Mucosa of descending colon (tissue), 3 donors: ENCODE measurements around the gene OPN1MW2. TPM values are rescaled to one million over a fixed set of nuclear protein-coding genes. Genes with fewer than 3 reads are reported as not detected.
"Not testable (repeated sequence)": the region's sequence is repeated elsewhere in the genome, so short reads cannot be mapped to it uniquely, and the experiment has no call there.

ENCODE experiments used
- ATAC-seq: fragments of 200-7000 bp; cut with Tn5 transposase; one replicate; pipeline ENCODE4 v1.9.1; 2020; ENCODE audit warnings: mild to moderate bottlenecking, moderate library complexity
- DNase-seq, 3 donors: peaks; one replicate each; pipeline ENCODE4 v3.0.0-alpha.2; 2020
- H3K36me3 ChIP-seq: fragments of 200-600 bp; one replicate; pipeline ENCODE4 v1.8.0; 2021; ENCODE audit warnings: low read depth, mild to moderate bottlenecking
- H3K4me1 ChIP-seq: fragments of 200-600 bp; one replicate; pipeline ENCODE4 v1.8.0; 2021; ENCODE audit warnings: low read depth, mild to moderate bottlenecking
- H3K4me3 ChIP-seq: fragments of 200-600 bp; one replicate; pipeline ENCODE4 v1.8.0; 2021; ENCODE audit warnings: mild to moderate bottlenecking
- H3K9me3 ChIP-seq: fragments of 200-600 bp; one replicate; pipeline ENCODE4 v1.8.0; 2021; ENCODE audit warnings: mild to moderate bottlenecking
- intact Hi-C, 2 donors: fragments of 100-400 bp; cut with DNase I in 1 of 2; cut with micrococcal nuclease in 1 of 2; formaldehyde crosslinking; loops; one replicate each; pipeline versions ENCODE4 v1.11.0 to v1.11.1; 2022; cut with DNase I, micrococcal nuclease
- long read RNA-seq, 2 donors: library from polyadenylated mRNA; unstranded; transcript quantifications; one replicate each; pipeline ENCODE4 v2.0.0, GENCODE V29; 2019 to 2021
- total RNA-seq, 3 donors: library from RNA; stranded (reverse); fragmentation: NEBNext Ultra II Directional in 2 of 3; extraction: Animal tissue kit (Norgen Biotek cat#: 25700) in 2 of 3; gene quantifications; one replicate each; pipeline versions ENCODE4 v1.2.1 to v1.2.4, GENCODE V29; 2021 to 2023
- donor health status: DM: no; HTN: no; CAD: no; lungs with moderate emphysema.
- donor health status: DM: no; HTN: no; CAD: no.
- donor health status: DM: no; HTN: yes; CAD: no.

The OPN1MW2 gene
- not detected for total RNA-seq
- long read RNA-seq, donor 1, result 0 reads
- long read RNA-seq, donor 2, result 0 reads

DNA sequence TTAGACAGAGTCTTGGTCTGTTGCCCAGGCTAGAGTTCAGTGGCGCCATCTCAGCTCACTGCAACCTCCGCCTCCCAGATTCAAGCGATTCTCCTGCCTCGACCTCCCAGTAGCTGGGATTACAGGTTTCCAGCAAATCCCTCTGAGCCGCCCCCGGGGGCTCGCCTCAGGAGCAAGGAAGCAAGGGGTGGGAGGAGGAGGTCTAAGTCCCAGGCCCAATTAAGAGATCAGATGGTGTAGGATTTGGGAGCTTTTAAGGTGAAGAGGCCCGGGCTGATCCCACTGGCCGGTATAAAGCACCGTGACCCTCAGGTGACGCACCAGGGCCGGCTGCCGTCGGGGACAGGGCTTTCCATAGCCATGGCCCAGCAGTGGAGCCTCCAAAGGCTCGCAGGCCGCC lies at the start of gene OPN1MW2:
OPN1MW2 (plus strand) TSS at position 301 of the 400 bp plus-strand sequence; CDS start at position 361, 60 bp downstream.
- H3K9me3 ChIP-seq, H3K4me1 ChIP-seq, H3K4me3 ChIP-seq, H3K36me3 ChIP-seq, DNase-seq, ATAC-seq, intact Hi-C loops: not testable (repeated sequence)

DNA sequence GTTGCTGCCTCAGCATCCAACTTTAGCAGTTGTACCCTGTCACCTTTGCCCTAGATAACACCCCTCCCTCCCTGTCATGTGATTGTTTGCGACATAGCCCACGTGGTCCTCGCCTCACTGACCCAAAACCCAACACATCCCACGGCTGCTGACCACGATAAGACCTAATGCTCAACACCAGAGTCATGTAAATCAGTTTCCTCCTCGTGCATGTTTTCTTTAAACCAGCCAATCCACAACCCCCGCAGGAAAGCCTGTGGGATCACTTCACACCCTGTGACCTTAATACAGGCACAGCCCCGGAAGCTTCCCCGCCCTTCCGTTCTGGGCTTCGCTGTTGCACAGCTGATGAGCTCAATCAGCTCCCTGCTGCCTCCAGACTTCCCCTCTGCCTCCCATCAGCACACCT lies 47.0 kb upstream of the OPN1MW2 start:
- H3K4me3 ChIP-seq, intact Hi-C loops, DNase-seq, H3K4me1 ChIP-seq, H3K36me3 ChIP-seq, H3K9me3 ChIP-seq: not testable (repeated sequence)
- peak; percentile 89 for ATAC-seq

DNA sequence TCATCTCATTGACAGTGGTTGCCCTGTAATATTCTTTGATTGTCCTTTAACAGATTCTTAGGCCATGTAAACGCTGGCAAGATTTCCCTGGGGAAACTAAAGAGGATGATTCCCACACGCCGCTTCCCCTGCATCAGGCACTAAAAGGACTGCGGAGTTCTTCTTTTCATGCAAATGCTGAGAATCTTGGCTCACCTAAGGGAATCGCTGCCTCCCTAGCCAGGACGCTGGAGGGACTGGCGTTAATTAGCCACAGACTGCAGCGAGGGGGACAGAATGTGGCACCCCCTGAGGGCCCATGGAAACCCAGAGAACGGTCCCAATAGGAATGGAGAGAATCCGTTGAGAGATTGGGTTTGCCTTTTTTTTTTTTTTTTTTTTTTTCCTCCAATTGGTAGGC lies 45.2 kb upstream of the OPN1MW2 start:
- DNase-seq, H3K9me3 ChIP-seq, H3K36me3 ChIP-seq, H3K4me3 ChIP-seq, intact Hi-C loops, H3K4me1 ChIP-seq, ATAC-seq: not testable (repeated sequence)

DNA sequence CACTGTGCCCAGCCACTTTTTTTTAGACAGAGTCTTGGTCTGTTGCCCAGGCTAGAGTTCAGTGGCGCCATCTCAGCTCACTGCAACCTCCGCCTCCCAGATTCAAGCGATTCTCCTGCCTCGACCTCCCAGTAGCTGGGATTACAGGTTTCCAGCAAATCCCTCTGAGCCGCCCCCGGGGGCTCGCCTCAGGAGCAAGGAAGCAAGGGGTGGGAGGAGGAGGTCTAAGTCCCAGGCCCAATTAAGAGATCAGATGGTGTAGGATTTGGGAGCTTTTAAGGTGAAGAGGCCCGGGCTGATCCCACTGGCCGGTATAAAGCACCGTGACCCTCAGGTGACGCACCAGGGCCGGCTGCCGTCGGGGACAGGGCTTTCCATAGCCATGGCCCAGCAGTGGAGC lies 37.3 kb upstream of the OPN1MW2 start, which contains the start of gene OPN1MW:
OPN1MW (plus strand) TSS at position 301 of the 400 bp plus-strand sequence; CDS start at position 383, 82 bp downstream.
- ATAC-seq, H3K36me3 ChIP-seq: not testable (repeated sequence)

GRCh38 chrX:154183794-154184193 lies 35.8 kb upstream of the OPN1MW2 start:
- H3K36me3 ChIP-seq, ATAC-seq, H3K4me3 ChIP-seq, intact Hi-C loops, H3K9me3 ChIP-seq, H3K4me1 ChIP-seq, DNase-seq: not testable (repeated sequence)

More for the DNA sequence above, 37.3 kb upstream of the OPN1MW2 start, which contains the start of gene OPN1MW:
- H3K4me3 ChIP-seq, H3K4me1 ChIP-seq, DNase-seq, intact Hi-C loops, H3K9me3 ChIP-seq: not testable (repeated sequence)

- DNase-seq, H3K4me1 ChIP-seq, intact Hi-C loops, H3K4me3 ChIP-seq, H3K36me3 ChIP-seq, H3K9me3 ChIP-seq, ATAC-seq: not testable (repeated sequence)
Observed at GRCh38 chrX:154192846-154193245, 26.7 kb upstream of the OPN1MW2 start.

DNA sequence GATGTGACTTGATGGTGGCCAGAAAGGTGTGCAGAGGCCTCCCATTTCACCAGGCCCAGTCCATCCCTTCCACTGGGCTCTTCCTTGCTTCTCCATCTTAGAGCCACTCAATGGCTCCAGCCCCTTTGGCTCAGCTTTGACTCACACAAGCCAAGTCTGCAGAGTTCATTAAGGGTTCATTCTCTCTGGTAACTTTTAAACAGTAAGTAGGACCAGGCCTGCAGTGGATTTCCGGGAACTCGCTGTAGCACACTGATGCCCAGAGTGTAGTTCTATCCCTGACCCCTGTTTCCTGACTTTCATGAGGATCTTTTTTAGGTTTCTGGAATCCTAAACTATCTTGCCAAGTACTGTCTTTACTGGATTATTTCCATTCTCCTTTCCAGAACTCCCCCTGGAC lies 25.2 kb upstream of the OPN1MW2 start:
- H3K4me1 ChIP-seq, H3K36me3 ChIP-seq, H3K9me3 ChIP-seq, ATAC-seq, DNase-seq, intact Hi-C loops, H3K4me3 ChIP-seq: not testable (repeated sequence)

- H3K36me3 ChIP-seq, ATAC-seq, H3K4me1 ChIP-seq, intact Hi-C loops, H3K9me3 ChIP-seq, DNase-seq, H3K4me3 ChIP-seq: not testable (repeated sequence)
Observed at GRCh38 chrX:154196466-154196865, 23.1 kb upstream of the OPN1MW2 start.

- peak; percentile 88 for ATAC-seq
- H3K4me1 ChIP-seq, intact Hi-C loops, H3K36me3 ChIP-seq, H3K4me3 ChIP-seq, H3K9me3 ChIP-seq, DNase-seq: not testable (repeated sequence)
Observed at GRCh38 chrX:154209670-154210418, 9.7 kb upstream of the OPN1MW2 start.

DNA sequence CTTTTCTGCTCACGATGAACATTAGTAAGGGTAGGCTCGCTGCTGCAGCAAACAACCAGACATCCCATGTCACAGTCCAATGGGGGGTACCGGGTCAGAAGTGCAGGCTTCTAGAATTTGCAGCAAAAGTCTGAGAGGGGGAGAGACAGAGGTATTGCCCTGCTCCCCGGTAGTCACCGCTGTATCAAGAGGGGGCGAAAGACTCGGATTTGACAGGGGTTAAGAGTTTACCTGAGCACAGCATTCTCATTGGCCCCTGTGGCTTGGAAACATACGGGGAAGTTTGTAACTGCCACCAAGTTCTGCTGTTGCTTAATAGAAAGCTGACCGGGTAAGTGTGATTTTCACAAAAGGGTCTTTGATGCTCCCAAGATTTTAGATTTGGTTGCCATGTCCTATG lies 8.5 kb upstream of the OPN1MW2 start:
- H3K4me1 ChIP-seq, ATAC-seq, H3K36me3 ChIP-seq, H3K9me3 ChIP-seq, intact Hi-C loops, H3K4me3 ChIP-seq: not testable (repeated sequence)
- DNase-seq, result peak in 1 of 3 donors; percentile 6

DNA sequence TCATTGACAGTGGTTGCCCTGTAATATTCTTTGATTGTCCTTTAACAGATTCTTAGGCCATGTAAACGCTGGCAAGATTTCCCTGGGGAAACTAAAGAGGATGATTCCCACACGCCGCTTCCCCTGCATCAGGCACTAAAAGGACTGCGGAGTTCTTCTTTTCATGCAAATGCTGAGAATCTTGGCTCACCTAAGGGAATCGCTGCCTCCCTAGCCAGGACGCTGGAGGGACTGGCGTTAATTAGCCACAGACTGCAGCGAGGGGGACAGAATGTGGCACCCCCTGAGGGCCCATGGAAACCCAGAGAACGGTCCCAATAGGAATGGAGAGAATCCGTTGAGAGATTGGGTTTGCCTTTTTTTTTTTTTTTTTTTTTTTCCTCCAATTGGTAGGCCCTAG lies 8.1 kb upstream of the OPN1MW2 start:
- H3K9me3 ChIP-seq, DNase-seq, intact Hi-C loops, H3K36me3 ChIP-seq, H3K4me1 ChIP-seq, H3K4me3 ChIP-seq, ATAC-seq: not testable (repeated sequence)

GRCh38 chrX:154225292-154225691 lies 5.7 kb downstream of the OPN1MW2 start:
- H3K9me3 ChIP-seq, H3K4me1 ChIP-seq, H3K36me3 ChIP-seq, intact Hi-C loops, ATAC-seq, H3K4me3 ChIP-seq, DNase-seq: not testable (repeated sequence)

- ATAC-seq, result not testable (repeated sequence)
Observed at GRCh38 chrX:154226706-154227105, 7.2 kb downstream of the OPN1MW2 start.

DNA sequence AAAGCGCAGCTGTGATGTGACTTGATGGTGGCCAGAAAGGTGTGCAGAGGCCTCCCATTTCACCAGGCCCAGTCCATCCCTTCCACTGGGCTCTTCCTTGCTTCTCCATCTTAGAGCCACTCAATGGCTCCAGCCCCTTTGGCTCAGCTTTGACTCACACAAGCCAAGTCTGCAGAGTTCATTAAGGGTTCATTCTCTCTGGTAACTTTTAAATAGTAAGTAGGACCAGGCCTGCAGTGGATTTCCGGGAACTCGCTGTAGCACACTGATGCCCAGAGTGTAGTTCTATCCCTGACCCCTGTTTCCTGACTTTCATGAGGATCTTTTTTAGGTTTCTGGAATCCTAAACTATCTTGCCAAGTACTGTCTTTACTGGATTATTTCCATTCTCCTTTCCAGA lies 11.9 kb downstream of the OPN1MW2 start:
- H3K9me3 ChIP-seq, H3K4me1 ChIP-seq, intact Hi-C loops, DNase-seq, H3K4me3 ChIP-seq, H3K36me3 ChIP-seq, ATAC-seq: not testable (repeated sequence)

More at GRCh38 chrX:154226706-154227105, 7.2 kb downstream of the OPN1MW2 start:
- H3K4me1 ChIP-seq, H3K36me3 ChIP-seq, DNase-seq, H3K9me3 ChIP-seq, intact Hi-C loops, H3K4me3 ChIP-seq: not testable (repeated sequence)

- H3K4me1 ChIP-seq, intact Hi-C loops, H3K9me3 ChIP-seq, DNase-seq, ATAC-seq, H3K4me3 ChIP-seq, H3K36me3 ChIP-seq: not testable (repeated sequence)
Observed at GRCh38 chrX:154233620-154234019, 14.1 kb downstream of the OPN1MW2 start.
